SIG-M5 (cell line): Measurements from ENCODE around the gene LAMB1.
"Not testable (repeated sequence)": the region's sequence is repeated elsewhere in the genome, so short reads cannot be mapped to it uniquely, and the experiment has no call there.

ENCODE experiments used
- DNase-seq: peaks from one replicate; lab custom pipeline; 2025; lab: John Stamatoyannopoulos, UW

LAMB1 gene

DNA sequence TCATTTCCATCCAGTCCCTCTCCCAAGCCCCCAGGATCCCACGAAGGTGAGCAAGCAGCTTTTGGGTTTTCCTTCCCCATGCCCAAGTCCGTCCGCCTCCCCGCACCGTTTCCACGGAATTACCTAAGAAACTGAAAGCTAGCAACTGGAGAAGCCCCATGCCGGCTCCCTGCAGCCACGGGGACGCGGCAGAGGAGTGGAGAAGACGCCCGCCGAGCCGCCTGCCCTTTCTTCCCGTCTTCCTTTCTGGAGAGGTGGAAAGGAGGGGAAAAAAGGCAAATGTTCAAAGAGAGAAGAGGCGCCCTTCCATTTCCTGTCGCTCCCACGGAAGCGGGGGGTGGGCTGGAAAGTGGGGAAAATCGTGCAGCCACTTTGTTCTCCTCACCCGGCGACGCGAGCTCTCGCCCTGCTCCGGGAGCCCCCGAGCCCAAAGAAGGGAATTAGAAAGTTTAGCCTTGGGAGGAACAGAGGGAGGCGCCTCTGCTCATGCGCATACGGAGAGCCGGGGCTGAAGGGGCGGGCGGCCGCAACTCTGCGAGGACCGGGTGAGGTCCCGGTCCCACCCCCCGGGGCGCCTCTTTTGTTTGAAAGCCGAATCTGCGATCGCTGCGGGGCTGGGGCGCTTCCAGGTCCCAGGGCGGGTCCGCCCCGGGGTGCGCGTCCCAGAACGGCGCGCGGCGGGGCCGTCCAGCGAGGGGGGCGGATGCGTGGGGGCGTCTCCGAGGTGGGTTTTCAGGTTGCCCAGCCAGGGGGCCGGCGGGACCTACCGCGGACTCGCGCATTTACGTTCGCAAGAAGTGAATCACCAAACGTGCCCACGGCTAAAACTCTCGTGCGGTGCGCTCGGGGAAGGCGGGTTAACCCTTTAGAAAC lies at the start of gene LAMB1:
Gene LAMB1 (minus strand): TSS at position 436 of the 873 bp plus-strand sequence. CDS start 276 bp downstream, at position 160.
- DNase-seq: no peak

DNA sequence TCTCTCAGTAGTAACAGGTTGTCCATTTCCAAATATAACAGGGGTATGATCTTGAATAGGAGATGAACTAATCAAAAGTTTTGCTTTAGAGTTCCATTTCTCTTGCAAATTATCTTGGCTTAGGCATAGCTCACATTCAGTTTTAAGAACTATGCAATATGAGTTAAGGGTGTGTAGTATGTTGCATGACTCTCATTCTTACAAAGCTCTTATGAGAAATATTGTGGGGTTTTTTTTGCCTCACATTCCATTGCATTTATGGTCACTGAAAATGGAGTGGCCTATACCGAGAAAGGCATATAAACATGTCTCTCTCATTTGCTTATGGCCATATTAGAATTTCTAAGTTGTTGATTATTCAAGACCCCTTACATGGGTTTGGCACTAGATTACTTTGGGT lies 48.5 kb upstream of the LAMB1 start:
- DNase-seq: no peak

DNA sequence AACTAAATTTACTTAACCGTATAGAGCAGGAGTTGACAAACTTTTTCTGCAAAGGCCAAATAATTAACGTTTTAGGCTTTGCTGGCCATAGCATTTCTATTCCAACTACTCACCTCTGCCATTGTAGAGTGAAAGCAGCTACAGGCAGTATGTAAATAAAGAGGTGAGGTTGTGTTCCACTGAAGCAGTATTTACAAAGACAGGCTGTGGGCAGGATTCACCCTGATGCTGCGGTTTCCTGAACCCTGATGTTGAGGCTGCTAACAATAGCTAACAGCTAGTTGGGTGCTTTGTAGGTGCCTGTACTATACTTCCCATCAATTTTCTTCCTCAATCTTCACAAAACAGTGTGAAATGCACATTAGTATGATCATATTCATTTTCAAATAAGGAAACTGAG lies 47.0 kb upstream of the LAMB1 start:
- DNase-seq: no peak

DNA sequence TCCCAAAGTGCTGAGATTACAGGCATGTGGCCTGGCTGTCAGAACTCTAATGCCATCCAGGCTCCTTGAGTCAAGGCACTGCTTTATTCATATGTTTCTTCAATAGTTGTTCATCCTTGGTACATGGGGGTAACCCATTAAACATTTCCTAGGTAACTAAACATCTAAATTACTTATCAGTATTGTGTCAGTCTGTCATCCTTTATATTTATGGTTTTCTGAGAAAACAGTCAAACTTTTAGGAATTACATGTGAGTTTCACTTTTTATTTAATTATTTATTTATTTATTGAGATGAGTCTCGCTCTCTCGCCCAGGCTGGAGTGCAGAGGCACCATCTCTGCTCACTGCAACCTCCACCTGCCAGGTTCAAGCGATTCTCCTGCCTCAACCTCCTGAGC lies 45.5 kb upstream of the LAMB1 start:
- DNase-seq: no peak

DNA sequence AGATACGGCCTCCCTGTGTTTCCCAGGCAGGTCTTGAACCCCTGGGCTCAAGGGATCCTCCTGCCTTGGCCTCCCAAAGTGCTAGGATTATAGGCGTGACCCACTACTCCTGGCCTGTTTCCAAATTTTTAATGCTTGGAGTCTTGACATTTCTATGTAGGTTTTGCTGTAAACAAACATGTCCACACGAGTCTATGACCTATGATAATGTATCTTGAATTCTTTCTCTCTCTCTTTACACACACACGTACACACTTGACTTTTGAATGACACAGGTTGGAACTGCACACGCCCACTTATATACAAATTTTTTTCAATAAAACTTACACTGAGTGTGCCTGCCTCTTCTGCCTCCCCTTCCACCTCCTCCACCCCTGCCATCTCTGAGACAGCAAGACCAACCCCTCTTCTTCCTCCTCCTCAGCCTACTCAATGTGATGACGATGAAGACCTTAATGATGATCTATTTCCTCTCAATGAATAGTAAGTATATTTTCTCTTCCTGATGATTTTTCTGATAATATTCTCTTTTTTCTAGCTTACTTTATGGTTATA lies 44.1 kb upstream of the LAMB1 start:
- no peak for DNase-seq

DNA sequence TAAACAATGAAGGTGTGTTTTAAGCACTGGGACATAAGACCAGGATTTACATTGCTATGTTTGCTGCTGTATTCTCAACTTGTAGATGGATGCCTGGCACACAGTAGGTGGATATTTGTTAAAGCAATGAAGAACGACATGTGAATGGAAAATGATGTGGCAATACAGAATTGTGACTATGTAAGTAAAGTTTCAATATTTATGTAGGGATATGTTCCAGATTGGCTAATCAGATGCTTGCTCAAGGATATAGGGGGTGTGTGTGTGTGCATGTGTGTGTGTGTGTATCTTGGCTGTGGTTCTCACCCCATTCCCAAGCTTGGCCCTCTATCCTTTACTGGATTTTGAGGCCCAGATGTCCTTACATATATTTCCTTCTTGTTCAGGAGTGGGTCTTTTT lies 42.7 kb upstream of the LAMB1 start:
- no peak for DNase-seq

DNA sequence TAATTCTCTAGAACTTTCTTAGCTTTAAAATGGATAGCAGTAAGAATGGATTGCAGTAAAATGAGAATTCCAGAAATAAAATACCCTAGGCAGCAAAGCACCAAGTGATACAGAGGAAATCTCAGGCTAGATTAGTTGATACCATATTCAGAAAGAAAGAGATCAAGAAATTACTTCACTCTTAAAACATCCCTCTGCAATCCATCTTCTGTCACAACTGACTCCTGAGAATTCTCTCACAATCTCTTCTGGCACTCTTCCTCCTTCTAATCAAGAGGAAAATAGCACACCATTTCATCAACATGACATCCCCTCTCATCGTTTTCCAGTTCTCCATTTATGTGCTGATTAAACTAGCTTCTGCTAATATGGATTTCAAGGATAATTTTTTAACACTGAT lies 42.2 kb upstream of the LAMB1 start:
- no peak for DNase-seq

DNA sequence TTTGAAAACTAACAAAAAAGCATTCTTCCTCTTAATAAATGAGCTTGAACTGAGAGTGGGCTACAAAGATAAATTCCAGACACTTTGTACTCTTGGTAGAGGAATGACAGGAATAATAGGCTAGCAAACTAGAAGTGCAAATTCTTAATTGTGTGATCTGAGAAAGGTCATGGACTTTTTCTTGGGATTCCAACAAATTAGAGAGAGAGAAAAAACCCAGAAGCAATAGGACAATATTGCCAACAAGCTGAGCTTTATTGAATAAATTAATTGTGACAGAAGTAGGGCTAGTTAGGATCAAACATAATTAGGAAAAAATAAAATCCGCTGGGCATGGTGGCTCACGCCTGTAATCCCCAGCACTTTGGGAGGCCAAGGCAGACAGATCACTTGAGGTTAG lies 41.4 kb upstream of the LAMB1 start:
- DNase-seq: no peak

DNA sequence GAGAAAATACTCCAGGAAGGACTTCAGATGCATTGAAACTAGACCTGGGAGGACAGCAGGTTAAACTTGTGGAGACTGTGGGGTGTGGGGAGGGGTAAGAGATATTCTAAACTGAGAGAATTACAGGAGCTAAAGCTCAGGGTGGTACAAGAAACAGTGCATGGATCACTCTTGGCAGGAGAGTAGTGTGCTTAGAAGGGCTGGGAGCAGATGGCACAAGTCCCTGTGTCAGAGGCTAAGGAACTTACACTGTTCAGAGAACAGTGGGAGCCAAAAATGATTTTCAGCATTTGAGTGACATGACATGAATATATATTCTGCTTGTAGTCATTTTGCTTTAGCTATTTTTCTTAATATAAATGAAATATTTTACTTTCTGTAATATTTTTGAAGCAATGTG lies 36.0 kb upstream of the LAMB1 start:
- no peak for DNase-seq

DNA sequence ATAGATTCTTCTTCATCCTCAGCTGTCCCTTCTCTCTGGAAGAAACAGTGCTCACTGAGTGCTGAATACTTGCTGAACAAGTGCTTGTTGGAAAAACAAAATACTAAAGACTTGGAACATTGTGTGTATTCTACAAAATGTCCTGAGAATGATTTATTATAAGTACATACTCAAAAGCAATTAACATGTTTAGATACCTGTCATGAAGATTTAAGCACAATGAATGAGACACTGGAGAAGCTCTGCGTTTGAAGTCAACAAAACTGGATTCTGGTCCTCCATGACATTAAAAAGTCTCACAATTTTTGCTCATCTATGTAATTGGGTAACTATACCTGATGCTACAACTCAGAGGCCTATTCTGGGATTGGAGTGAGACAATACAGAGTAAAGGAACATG lies 34.8 kb upstream of the LAMB1 start:
- no peak for DNase-seq

DNA sequence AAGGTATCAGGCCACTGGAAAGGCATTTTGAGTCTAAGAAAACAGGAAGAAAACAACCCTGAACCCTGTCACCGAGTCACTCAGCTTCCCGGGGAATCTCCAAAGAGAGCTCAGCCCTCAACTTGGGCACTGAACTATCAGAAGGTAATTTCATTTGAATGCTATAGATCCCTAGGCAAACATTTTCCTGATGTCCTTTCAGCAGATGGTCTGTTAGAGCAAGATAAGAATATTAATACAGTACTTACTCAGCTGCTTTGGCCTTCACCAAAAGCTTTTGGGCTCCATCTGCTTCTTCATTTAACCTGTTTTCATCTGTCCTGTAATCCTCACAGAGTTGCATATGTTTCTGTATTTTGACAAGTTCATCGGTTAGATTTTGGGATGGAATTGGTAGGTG lies 34.2 kb upstream of the LAMB1 start:
- no peak for DNase-seq

DNA sequence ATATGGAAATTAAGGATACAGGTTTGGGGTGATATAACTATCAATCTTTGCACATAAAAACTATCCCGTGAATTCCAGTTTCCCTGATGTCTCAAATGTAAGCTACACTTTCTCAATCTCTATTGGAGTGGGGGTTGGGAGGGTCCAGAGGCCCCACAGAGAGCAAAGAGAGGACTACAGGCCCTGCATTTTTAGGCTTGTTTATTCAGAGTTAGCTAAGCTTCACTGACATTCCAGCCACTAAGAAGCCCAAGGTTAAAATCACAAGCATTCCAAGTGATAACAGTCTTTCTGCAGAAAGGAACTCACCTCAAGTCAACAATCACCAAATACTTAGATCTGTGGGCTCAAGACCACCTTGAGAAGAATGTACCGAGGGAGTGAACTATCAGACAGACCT lies 31.6 kb upstream of the LAMB1 start:
- DNase-seq: no peak

DNA sequence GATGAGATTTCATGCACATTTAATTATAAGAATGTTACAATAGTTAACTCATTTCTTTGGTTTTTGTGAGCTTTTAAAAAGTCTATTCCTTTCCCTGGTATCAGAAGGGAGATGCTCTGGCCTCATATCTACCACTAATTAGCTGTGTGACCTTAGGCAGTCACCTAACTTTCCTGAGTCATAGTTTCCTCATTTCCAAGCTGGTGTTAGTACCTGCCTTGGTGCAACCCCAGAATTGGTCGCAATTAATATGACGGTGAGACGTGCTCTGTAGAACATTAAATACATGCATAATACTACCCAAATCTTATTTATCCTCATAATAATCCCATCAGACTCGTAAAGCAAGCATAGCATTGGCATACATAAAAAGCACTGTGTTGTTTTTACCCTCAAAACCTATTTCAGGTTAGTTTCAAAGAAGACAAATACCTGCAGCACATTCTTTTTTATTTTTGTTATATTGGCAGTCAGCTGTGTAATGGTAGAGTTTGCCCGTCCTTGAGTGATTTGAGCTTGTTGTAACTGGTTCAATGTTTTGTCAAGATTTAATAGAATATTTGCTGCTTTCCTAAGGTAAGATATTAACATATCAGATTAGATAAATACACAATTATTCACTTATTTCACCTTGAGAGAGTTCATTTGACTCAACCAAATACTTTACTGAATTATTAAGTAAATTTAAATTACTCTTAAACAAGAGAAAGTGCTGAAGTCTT lies 31.0 kb upstream of the LAMB1 start:
- no peak for DNase-seq

DNA sequence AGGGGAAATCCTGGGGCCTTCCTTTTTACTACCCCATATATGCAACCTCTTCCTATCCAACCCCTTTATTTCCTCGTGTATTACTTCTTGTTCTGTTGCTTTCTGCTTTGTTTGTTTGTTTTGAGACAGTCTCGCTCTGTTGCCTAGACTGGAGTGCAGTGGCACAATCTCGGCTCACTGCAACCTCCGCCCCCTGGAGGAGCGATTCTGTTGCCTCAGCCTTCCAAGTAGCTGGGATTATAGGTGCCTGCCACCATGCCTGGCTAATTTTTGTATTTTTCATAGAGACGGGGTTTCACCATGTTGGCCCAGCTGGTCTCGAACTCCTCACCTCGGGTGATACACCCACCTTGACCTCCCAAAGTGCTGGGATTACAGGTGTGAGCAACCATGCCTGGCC lies 30.3 kb upstream of the LAMB1 start:
- not testable (repeated sequence) for DNase-seq

DNA sequence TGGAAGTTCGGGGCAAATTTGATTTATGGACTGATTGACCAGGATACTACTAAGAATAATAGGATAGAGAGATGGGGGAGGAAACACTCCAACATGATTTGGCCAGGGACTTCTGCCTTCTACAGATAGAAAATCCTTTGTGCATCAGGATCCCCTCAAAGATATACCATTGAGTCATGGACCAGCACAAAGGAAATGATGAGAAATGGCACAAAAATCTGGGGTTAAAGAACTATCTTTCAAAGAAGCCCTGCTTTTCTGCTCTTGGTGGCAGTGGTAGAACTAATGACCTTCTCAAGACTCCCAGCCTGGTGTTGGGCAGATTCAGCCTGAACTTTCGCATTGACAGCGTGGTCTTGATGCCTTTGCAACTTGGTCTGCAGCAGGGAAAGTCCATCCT lies 27.6 kb upstream of the LAMB1 start:
- DNase-seq: no peak

DNA sequence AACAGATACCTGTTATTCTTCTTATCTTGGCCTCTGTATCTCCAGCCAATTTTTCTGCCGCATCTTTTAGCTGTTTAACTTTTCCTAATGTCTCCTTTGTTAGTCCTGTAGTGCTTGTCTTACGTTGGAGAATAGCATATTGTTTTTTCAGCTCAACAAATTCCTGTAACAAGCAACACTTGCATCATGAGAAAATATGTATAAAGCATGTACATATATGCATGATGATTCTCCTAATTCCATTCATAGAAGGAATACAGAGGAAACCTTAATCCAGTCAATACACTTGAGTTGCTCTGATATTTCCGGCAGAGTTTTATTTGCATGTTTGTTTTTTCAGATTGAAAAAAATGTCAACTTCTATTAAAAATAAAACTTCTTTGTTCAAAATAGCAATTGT lies 26.1 kb upstream of the LAMB1 start:
- no peak for DNase-seq

DNA sequence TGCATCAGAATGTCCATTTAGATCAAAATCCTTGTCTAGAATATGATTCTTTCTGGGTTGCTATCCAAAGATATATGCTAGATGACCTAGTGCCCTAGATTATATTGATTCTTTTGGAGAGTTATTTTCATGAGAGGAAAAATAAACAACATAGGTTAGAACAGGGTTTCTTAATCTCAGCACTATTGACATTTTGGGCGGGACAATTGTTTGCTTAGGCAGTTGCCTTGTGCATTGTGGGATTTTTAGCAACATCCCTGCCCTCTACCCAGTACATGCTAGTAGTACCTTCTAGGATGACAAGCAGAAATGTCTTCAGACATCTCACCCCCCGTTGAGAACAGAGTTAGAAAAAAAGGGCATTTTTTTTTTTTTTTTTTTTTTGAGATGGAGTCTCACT lies 25.1 kb upstream of the LAMB1 start:
- DNase-seq: no peak

DNA sequence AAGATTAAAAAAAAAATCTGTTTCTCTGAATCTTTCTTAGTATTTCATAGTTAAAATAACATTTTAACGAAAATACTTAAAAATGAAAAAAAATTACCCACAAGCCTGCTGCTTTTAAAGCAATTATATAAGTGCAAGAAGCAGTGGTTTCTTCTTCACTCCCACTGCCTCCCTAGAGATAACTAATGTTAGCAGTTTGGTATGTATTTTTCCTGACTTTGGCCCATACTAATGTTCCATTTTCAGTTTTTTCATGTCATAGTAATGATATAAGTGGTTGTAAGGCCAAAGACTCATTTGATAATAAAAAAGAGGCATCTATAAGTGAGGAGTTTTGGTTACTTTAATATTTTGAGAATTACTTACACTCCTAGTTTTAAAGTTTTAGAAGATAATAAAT lies 24.3 kb upstream of the LAMB1 start:
- no peak for DNase-seq

DNA sequence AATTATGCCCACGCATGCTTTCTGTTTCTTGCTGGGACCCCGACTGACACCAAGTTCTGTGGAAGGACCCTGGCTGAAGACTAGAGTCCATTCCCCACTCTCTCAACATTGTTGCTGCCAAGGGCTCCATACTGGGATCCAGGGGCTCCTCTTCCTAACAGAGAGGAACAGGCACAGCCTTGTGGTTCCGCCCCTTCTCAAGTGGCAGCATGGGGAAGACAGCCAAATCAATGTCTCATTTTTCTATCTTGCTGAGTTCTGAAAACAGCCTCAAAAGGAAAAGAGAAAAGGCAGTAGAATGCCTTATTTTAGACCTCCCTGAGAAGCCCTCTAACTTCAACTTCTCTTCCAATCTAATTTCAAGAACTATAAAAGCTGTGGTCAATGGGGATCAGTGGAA lies 23.7 kb upstream of the LAMB1 start:
- no peak for DNase-seq

DNA sequence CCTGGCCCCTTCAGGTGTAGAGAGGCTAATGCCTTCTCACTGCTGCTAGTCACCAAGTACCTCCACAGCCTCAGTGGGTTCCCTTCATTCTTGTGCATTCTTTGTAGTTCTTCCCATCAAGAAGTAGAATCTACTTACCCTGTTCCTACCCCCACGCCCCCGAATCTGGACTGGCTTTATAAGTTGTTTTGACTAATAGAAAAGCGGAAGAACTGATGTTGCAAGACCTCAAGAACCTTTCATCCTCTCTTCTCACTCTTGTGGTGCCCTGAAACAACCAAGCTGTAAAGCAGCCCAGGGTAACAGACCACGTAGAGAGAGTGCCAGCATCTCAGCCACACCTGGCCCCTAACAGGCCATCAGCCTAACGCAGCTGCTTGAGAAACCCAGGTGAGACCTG lies 23.2 kb upstream of the LAMB1 start:
- no peak for DNase-seq

DNA sequence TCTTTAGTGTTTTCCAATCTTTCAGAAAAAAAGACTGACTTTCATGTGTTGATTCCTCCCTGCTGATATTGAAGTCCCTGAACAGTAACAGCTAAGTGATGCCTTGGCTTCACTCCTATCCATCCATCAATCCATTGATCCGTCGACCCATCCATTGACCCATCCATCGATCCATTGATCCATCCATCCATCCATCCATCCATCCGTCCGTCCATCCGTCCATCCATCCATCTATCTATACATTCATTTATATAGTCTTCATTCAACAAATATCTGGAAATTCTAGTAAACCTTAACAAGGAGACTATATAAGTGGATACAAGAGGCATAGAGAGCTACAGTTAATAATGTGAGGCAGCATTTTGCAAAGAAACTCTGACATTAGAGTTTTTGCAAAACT lies 21.6 kb upstream of the LAMB1 start:
- DNase-seq: no peak

DNA sequence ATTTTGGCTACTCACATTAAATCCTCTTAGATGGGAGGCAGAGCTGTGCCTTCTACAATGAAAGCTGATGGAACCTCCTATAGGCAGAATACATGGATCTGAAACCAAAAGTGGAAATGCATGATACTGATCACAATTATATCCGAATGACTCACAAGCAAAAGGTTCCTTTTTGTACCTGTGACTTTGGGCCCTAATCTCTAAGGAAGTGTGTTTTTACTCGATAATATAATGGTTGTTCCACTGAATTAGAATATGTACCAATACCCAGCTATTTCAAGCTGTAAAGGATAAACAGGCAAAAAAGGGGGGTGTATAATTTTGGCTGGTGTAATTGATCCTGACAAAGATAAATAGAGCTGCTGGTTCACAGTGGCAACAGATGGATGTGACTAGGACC lies 17.6 kb upstream of the LAMB1 start:
- DNase-seq: no peak

DNA sequence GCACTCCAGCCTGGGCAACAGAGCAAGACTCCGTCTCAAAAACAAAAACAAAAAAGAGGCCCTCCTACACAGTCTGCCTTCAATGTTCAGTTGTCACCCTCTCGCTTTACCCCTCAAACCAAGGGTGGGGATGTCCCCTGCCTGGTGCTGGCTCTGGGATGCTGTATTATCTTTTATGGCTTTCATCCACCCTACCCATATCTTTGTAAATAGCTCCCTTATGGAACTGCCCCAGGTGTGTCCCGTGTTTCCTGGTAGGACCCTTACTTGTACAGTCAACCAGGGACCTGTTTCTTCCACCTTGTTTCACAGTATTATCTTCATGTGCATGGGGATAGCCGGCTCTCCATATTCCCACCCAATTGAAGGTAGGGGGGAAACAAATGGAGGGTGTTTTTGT lies 15.7 kb upstream of the LAMB1 start:
- DNase-seq: no peak
